Stimulated activated CD8-positive, alpha-beta memory T cell treated with anti-CD3 and anti-CD28 coated beads, Interleukin-7, amount 100 ng/mL, for 48 hours (primary cell): ENCODE results near the gene PFKFB4.
"Not testable (repeated sequence)": the region's sequence is repeated elsewhere in the genome, so short reads cannot be mapped to it uniquely, and the experiment has no call there.

Source experiments
- DNase-seq, 2 donors: peaks; one replicate each; pipeline ENCODE4 v3.0.0-alpha.2; 2020; ENCODE audit warnings: low read depth in 1 of 2; ENCODE audit errors: extremely low read depth in 1 of 2

The PFKFB4 gene

DNA sequence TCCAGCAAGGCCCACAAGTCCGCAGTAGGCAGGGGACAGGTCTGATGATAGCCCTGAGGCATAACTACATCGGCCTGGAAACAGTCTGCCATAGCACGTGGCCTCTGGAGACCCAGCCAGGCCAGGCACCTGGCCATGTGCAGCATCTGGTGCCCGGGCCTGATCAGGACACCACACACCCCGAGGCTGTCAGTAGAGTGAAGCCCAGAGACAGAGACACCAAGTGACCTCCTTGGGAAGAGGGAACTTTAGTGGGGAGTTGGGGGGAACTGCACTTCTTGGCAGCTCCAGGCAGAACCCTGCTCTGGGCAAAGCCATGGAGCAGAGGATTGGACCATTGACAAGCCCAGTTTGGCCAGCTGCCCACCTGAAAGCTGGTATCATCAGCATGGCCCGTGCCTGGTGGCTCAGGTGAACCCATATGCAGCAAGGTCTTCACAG lies 53.9 kb downstream of the PFKFB4 start:
- no peak for DNase-seq

DNA sequence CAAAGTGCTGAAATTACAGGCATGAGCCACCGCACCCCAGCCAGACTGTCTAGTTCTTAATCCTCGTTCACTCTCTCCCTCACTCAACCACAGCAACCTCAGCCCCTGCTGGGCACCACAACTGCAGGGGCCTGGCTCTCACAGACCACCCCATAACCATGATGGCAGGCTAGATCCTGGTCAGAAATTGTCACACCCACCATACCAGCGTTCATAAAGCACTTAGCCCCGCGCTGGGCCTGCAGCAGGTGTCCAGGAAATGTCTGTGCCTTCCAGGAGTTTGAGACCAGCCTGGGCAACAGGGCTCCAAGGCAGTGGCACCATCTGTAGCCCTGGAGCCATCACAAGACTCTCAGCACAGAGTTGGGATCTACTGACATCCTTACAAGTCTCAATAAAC lies 54.5 kb downstream of the PFKFB4 start:
- no peak for DNase-seq

DNA sequence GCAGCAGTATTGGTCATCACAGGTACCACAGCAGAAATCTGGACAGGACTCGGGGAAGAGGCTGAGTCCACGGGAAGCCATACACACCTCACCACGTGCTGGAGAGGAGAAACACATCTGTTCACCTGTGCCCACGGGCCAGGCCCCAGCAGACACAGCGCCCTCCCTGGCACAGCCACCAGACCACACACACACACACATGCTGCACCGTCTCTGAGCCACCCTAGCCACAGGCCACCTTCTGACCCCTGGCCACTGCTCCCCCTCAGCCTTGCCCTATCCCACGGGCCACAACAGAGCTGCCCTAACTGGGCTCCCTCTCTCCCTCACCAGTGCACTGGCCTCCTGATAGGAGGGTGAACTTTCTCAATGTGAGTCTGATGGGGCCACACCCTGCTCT lies 55.4 kb downstream of the PFKFB4 start:
- DNase-seq = no peak

DNA sequence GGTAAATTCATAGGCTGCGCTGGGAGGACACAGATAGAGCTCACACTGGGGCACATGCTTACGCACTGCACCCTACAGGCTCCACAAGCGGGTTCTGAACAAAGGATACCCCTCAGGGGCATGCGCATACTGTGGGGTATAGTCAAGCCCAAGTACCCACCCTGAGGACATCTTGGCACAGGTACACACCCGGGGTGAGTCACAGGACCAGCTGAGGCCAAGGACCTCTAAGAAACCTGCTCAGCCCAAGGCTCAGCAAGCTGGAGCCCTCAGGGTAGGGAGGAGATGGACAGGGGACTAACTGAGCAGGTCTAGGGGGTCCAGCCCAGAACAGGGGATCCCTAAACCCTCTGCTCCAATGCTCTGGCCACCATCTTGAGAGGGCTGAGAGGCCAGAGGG lies 55.9 kb downstream of the PFKFB4 start:
- DNase-seq = no peak

DNA sequence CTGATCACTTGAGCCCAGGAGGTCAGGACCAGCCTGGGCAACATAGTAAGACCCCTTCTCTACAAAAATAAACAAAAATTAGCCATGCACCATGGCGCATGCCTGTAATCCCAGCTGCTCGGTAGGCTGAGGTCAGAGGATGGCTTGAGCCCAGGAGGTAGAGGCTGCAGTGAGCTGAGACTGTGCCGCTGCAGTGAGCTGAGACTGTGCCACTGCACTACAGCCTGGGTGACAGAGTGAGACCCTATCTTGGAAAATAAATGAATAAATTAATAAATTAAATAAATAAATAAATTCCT lies 63.5 kb downstream of the PFKFB4 start:
- no peak for DNase-seq

DNA sequence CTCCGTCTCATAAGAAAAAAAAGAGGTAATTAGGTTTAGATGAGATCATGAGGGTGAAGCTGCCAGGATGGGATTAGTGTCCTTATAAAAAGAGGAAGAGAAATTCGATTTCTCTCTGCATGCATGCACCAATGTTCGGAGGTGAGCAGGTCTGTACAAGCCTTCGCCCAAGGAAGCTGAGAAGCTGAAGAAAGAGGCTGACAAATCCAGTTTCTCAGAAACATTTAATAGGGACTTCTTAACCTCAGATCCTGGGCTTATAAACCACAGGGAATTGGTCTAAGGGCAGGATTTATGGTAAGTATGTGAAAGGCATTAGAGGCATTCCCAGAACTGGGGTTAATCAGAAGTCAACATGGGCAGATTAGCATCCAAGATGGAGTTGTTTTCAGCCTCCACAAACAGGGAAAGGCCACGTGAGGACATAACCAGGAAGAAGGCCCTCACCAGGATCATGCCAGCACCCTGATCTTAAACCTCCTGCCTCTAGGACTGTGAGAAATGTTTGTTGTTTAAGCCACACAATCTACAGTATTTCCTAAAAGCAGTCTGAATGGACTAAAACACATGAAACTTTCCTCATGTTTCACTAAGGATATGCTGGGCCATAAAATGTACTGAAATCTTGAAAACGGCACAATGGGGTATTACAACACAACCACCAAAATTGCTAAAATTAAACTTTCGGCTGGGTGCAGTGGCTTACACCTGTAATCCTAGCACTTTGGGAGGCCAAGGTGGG lies 64.0 kb downstream of the PFKFB4 start:
- no peak for DNase-seq

DNA sequence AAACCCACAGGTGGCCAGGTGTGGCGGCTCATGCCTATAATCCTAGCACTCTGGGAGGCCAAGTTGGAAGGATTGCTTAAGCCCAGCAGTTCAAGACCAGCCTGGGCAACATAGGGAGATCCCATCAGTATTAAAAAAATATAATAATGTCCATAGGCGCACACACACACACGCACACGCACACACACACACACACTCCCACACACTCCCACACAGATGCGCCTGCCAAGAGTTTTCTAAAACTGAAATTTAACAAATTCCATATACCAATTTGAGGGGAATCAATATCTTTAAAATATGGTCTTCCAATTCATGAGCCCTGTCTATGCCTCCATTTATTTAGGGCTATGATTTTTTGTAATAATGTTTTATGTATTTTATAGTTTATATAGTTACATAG lies 69.7 kb downstream of the PFKFB4 start:
- no peak for DNase-seq

DNA sequence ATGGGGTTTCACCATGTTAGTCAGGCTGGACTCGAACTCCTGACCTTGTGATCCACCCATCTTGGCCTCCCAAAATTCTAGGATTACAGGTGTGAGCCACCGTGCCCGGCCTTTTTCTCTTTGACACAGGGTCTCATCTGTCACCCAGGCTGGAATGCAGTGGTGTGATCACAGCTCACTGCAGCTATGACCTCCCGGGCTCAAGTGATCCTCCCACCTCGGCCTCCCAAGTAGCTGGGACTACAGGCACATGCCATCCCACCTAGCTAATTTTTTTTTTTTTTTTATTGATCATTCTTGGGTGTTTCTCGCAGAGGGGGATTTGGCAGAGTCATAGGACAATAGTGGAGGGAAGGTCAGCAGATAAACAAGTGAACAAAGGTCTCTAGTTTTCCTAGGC lies 73.8 kb downstream of the PFKFB4 start:
- DNase-seq = not testable (repeated sequence)

DNA sequence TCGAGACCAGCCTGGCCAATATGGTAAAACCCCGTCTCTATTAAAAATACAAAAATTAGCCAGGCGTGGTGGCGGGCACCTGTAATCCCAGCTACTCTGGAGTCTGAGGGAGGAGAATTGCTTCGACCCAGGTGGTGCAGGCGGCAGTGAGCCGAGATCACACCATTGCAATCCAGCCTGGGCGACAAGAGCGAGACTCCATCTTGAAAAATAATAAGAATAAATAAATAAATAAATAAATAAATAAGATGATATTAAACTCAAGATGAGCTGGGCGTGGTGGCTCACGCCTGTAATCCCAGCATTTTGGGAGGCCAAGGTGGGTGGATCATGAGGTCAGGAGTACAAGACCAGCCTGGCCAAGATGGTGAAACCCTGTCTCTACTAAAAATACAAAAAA lies 75.7 kb downstream of the PFKFB4 start:
- DNase-seq = not testable (repeated sequence)

DNA sequence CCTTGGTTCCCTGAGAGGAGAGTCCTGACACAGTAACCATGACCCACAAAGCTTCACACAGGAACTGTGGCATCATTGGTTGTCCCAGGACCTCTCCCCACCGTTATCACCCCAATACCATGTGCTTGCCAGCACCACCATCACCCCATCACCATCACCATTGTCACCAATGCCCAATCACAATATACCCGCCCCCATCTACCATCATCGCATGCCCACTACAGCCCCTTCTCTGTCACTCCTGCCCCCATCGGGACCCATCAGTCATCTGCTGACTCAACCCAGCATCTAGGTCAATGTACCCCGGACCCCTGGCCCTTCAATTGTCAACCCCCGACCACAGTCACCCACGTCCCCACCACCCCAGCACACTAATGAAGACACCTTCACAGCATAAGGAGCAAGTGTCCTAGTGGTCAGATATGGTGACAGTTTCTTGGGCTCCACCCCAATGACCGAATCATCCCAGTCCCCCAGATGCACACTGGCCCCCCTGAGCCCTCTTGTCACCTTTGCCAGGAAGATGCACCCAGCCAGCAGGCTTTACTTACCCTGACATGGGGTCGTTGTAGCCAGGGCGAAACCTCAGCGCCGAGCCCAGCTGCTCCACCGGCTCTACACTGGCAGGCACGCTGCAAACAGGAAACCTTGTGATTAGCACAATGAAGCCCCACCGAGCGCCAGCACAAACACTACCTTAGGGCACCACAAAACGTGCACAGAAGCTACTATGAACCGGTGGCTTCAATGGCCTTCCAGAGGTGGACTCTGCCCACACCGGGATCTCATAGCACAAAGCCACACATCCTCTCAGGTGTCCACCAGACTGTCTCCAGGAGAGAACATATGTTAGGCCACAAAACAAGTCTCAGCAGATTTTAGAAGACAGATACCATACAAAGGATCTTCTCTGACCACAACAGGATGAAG lies 77.7 kb downstream of the PFKFB4 start:
- no peak for DNase-seq

DNA sequence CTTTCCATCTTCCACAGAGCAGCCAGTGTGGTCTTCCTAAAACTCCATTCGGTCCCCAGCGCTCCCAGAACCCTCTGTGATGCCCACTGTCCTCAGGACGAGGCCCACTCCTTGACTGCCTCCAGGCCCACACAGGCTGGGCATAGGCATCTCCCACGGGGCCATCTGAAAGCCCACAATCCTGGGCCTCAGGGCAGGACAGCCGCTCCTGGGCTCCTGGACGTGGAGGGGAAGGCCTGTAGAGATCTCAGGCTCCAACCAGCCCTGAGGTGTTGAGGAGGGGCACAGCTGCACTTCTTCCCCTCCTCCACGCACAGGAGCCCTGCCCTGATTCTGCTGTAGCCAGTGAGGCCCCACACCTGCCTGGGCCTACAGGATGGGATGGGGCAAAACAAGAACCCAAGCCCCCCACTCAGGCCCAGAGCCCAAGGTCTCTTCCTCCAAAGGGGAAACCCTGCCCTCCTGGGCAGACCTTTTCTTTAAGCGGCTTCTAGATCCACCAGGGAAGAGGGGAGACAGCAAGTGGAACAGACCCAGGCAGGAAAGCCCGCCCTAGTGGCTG lies 78.6 kb downstream of the PFKFB4 start:
- DNase-seq = no peak

DNA sequence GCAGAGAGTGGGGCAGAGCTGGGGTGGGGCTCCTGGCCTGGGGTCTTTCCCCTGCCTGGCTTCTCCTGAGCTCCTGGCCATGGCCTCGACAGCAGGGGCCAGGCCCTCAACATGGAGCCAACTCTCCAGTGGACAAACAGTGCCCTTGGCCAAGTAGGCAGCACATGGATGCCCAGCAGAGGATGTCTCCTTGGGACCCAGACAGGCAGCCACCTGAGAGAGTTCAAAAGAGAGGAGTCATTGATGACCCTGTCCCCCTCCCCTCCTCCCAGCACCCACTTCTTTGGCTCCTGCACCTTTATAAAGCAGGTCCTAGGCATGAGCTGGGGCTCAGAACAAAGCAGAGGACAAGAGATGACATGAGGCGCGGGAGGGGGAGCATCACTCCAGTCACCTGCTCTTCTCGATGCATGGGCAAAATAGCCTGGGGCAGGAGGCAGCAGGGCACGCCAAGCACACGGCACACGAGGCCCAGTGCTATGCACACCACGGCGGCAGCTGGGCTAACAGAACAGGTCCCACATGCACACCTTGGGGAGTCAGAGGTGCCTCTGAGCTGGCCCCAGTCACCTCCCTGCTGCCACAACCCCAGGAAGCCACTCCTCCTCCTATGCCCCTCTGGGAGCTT lies 80.1 kb downstream of the PFKFB4 start:
- DNase-seq = no peak

DNA sequence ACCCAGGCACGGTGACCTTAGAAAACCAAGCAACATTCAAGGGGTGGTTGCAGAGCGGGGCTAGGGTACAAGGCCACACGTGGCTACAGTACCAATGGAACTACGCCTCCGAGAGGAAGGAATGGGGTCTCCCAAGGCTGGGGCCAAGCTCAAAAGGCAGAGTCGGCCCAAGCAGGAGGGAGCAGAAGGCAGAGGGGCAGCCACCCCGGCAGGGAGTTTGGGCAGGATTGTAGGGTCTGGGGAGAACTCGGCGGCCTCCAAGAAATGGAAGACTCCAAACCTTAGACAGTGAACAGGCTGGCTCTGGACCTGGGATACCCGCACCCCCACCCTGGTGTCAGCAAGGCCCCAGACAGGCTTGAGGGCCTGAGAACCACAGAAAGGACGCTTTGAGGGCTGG lies 81.4 kb downstream of the PFKFB4 start:
- DNase-seq = no peak

DNA sequence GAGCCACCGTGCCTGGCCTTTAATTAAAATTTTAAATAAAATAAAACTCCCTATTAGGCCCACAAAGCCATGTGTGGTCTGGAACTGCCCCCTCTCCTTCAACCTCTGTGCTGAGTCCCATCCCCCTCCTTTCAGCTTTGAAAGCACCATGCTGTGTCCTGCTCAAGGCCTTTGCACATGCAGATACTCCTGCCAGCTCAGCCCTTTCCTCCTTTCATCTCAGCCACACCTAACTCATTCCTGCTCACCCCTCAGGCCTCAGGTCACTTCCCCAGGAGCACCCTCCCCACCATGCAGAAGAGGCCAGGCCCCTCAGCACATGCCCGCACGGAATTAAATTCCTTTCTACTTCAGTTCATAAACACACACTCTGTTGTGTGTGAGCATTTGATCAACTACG lies 82.0 kb downstream of the PFKFB4 start:
- DNase-seq = no peak

DNA sequence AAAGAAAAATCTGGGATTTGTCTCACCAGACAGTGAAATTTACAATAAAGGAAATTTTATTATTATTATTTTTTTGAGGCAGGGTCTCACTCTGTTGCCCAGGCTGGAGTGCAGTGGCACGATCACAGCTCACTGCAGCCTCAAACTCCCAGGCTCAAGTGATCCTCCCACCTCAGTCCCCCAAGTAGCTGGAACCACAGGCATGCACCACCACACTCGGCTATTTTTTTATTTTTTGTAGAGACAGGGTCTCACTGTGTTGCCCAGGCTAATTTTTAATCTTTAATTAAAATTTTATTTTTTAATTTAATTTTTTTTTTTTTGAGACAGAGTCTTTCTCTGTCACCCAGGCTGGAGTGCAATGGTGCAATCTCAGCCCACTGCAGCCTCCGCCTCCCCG lies 82.6 kb downstream of the PFKFB4 start:
- DNase-seq = not testable (repeated sequence)

DNA sequence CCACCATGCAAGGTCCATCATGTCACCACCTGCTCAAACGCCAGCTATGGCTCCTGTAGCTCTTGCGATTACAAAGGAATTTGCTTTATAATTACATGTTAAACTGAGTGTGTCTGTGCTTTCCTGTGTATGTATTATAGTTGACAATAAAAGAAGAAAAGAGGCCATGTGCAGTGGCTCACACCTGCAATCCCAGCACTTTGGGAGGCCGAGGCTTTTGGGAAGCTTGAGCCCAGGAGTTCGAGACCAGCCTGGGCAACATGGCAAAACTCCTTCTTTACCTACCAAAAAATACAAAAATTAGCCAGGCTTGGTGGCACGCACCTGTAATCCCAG lies 83.0 kb downstream of the PFKFB4 start:
- no peak for DNase-seq

DNA sequence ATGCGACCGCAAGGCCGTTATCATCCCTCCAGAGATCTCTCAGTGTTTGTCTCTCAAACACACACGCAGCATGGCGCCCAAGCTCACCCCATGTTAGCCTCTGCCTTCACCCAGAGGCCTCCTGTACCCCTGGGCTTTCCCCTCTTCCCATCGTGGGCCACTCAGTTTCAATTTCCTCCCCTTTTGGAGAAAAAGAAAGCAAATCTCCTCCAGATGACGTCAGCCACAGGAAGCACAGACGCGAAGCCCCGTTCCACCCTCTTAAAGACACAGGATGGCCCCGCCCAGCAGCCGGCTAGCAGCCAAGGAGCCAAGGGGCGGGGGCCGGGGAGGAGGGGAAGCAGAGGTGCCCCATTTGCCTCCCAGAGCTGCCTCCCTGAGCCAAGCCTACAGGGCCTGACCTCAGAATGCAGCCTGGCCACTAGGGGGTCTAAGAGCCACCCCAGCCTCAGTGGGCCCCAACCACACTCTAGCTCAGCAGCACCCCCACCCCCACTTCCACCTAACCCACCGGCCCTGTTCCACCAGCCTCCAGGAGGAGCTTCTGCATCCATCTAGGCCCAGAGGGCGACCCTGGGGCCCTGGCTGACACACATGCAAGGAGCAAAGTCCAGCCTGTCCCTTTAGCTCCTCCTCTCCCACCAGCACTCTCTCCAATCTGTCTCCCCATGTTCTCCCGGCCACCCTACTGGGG lies 83.5 kb downstream of the PFKFB4 start:
- peak; percentile 75 to 95 for DNase-seq

DNA sequence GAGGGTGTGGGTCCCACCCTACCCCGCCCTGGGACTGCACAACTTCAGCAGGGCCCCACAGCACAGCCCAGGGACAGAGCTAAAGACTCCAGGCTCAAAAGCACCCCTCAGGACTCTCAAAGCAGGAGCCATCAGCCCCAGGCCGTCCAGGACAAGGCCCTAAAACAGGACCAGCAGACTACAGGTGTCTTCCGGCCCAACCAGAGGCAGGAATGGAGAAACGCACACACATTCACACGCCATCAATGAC lies 84.0 kb downstream of the PFKFB4 start:
- no peak for DNase-seq

DNA sequence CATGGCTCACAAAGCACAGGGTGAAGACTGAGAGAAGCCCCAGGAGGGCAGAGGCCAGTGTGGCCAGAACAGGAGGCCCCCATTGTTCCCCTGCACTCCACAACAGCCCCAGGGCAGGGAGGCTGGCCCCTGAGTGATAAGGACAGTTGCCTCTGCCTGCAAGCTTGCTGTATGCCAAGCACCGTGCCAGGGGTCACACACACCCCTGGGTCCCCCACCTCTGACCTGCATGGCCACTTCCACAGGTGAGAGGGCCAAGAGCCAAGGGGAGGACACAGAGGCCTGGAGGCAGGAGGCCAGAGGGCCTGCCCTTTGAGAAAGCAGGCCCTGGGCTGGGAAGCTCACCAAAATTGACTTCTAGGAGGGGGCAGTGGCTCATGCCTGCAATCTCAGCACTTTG lies 86.3 kb downstream of the PFKFB4 start:
- DNase-seq = no peak

DNA sequence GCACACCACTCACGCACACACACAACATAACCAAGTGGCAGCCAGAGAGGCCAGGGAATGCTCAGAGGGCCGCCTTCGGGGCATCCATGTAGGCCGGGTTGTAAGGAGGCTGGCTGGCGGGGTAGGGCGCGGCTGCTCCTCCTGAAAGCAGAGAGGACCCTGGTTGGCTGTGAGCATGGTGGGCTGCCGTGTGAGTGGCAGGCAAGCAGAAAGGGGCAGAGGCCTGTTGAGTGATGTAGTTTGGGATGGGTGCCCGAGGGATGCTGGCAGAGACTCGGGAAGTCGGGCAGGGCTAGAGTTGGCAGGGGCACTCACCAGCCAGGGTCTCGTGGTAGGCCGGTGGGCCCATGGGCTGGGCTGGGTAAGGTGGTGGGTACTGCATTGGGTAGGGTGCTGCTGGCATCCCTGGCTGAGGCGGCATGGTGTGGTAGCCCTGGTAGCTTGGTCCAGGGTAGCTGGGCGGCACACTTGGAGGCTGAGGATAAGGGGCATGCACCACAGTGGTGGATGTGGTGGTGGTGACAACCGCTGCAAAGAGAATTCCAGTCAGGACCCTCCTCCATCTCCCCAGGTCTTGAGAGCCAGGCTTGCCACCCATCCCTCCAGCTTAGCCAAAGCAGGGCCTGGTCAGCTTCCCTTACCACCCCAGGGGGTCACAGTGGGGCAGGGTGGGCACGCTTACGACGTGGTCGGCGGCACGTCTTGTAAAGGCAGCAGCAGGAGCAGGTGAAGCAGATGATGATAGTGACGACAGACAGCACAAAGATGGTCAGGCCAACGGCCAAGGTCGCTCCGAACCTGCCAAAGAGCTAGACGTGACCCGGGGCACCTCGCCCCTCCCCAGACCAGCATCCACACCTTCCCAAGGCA lies 87.3 kb downstream of the PFKFB4 start:
- no peak for DNase-seq
